DMS53 (cell line): ENCODE data around the gene KLHL11.
"Not testable (repeated sequence)": the region's sequence is repeated elsewhere in the genome, so short reads cannot be mapped to it uniquely, and the experiment has no call there.

Experiments
- DNase-seq: peaks from one replicate; lab custom pipeline; 2025; lab: John Stamatoyannopoulos, UW

KLHL11 gene

DNA sequence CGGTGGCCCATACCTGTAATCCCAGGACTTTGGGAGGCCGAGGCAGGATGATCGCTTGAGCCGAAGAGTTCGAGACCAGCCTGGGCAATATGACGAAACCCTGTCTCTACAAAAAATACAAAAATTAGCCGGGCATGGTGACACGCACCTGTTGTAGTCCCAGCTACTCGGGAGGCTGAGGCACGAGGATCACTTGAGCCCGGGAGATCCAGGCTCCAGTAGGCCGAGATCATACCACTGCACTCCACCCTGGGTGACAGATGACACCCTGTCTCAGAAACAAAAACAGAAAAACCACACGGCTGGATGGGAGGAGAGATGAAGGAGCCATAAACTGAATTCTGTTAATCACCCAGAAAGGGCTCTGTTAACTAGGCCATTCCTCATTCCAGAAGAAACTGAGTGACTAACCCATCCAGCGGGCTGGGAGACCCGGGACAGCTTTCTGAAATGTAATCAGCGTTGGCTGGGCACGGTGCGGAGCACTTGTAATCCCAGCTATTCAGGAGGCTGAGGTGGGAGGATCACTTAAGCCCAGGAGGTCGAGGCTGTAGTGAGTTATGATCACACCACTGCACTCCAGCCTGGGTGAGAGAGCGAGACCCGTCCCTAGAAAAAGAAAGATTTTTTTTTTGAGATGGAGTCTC is 28.6 kb downstream of the KLHL11 start:
- no peak for DNase-seq

DNA sequence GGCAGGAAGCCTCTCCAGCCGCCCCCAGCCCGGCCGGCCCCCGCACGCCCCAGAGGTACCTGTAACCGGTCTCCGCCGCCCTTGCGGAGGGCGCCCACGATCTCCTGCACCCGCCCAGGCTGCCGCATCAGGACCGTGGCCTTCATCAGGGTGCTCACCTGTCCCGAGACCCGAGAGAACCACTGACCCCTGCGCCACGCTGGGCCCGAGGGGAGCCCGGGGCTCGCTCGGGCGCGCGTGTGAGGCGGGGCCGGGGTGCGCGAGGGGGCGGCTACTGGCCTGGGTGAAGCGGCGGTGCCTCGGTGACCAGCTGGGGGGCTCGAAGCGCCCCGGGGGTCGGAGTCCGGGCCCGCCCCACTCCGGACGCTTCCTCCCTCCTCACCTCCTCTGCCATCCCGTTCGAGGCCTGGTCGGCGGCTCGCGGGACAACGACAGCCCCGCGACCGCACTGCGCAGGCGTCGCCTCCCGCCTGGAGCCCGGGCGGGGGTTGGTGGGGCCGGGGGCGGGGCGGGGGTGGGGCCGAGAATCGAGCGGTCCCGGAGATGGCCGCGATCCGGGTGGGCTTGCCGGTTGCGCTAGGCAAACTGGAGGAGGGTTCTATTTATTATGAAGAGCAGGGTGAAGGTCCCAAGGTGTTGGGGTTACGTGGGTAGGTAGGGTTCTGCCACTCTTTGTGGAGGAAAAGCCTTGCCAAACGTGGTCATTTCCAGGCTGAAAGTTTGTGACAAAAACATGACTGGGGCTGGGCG is 29.2 kb downstream of the KLHL11 start, which contains the start of gene NT5C3B:
Gene NT5C3B (minus strand): TSS at position 433 of the 750 bp plus-strand sequence. CDS start 39 bp downstream, at position 394.
- peak; percentile 63 for DNase-seq

- no peak for DNase-seq
These were observed 29.9 kb downstream of the KLHL11 start for GRCh38 chr17:41835214-41835799.

- not testable (repeated sequence) for DNase-seq
These were observed 35.3 kb downstream of the KLHL11 start for GRCh38 chr17:41829961-41830360.

GRCh38 chr17:41825175-41825845 is 39.9 kb downstream of the KLHL11 start:
- DNase-seq: no peak

- no peak for DNase-seq
These were observed 41.1 kb downstream of the KLHL11 start for GRCh38 chr17:41824086-41824485.

GRCh38 chr17:41823580-41823979 is 41.6 kb downstream of the KLHL11 start:
- no peak for DNase-seq

GRCh38 chr17:41823141-41823524 is 42.1 kb downstream of the KLHL11 start:
- DNase-seq: no peak

- no peak for DNase-seq
These were observed 42.7 kb downstream of the KLHL11 start for GRCh38 chr17:41822216-41823140.

- DNase-seq: no peak
These were observed 43.4 kb downstream of the KLHL11 start for GRCh38 chr17:41821776-41822175.

DNA sequence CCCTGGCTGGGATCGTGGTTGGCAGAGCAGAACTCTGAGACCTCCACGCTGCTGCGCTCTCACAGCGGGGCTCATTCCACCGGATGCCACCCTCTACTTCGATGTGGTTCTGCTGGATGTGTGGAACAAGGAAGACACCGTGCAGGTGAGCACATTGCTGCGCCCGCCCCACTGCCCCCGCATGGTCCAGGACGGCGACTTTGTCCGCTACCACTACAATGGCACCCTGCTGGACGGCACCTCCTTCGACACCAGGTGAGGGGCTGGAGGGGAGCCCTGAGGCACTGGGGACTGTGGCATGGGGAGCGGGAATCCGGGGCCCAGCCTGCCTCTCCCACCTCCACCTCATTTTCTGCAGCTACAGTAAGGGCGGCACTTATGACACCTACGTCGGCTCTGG is 47.2 kb downstream of the KLHL11 start:
- DNase-seq: no peak

DNA sequence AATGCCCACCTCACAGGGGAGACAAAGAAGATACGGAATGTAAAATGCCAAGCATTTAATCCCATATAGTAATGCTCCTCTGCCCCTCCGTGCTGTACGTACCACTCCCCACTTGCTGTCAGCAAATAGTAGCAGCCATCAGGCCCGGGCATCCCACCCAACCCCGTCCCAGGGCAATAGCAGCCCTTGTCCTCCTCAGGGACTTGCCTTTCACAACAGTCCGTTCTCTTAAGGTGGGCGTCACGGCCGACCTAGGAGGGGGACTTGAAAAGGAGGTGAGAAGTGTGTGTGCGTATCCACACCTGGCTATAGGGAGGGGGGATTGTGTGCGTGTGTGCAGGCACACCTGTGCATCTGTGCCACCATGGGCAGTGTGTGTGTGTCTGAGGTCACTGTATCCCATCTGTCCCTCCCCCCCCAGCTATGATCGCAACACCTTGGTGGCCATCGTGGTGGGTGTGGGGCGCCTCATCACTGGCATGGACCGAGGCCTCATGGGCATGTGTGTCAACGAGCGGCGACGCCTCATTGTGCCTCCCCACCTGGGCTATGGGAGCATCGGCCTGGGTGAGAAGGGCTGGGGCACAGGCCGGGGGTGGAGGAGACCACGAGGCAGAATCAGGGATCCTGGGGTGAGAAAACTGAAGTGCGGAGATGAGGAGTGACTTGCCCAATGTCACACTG is 48.4 kb downstream of the KLHL11 start:
- no peak for DNase-seq

GRCh38 chr17:41814195-41814594 is 51.0 kb downstream of the KLHL11 start:
- no peak for DNase-seq

DNA sequence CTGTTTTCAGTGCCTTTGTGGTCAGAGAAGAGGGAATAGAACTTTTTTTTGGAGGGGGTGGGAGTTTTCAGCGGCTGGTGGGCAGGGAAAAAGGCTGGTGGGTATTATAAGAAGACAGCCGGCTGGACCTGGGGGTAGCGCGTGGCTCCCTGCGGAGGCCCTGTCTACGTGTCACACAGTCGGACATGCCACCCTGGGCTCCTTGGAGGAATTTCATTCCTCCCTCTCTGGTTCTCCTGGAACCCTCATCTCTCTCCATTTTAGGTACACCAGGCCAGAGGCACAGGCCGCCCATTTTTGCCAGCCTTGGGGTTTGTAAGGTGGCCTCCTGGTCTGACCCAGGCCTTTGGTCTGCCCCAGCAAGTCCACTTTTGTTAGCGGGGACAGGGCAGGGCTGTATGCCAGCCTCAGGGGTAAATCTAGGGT is 51.5 kb downstream of the KLHL11 start:
- no peak for DNase-seq

DNA sequence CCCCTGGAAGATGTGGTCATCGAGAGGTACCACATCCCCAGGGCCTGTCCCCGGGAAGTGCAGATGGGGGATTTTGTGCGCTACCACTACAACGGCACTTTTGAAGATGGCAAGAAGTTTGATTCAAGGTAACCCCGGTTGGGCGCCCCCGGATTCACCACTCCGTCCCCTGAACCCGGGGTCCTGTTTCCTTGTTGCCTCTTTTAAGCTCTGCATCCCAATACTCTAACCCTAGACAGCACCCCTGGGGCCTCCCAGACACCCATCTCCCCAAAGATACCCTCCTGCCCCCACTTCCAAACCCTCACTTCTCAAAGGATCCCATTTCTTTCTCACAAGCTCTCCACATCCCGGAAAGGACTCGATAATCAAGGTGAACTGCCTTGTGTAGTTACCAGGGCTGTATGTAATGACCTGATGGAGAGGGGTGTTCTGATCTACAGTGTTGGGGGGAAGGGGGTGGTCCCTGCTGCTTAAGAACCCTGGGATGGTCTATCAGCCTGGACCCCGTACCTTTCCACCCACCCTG is 52.0 kb downstream of the KLHL11 start:
- DNase-seq: no peak

- peak; percentile 90 for DNase-seq
These were observed 52.7 kb downstream of the KLHL11 start, which contains the start of gene FKBP10 for GRCh38 chr17:41812381-41813151. TSS of gene FKBP10 (plus strand) at chr17:41813004. CDS start at chr17:41813035, 31 bp downstream.

DNA sequence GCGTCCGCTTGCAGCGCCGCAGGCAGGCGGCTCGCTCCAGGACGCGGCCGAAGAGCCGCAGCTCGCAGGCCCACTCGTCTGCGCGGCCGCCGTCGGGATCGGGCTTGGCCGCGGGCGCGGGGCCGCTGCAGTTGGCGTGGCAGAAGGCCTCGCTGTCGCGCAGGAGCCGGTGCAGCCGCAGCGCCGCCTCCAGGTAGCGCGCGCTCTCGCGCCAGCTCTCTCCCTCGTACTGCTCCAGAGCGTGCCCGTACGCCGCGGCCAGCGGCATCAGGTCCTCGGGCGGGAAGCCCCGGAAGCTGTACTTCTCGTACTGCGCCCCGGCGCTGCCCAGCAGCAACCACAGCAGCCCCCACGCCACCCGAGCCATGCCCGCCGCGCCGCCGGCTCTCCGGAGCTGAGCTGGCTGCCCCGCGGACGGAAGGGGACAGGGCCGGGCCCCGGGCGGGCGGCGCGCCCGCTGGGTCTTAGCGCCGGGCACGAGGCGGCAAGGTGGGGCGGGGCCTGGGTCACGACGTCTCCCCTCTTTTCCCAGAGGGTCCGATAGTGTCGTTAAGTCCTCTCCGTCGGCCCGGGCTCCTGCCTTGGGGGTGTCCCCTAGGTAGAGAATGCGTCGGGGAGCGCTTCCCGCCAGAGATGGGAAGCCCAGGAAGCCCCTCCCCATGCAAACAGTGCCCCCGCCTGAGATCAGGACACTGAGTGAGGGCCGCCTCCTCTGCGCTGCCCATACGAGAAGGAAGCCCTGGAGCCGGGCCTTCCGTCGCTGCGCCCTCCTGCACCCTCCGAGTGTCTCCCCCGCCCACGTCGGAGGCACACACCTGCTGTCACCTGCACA is 53.5 kb downstream of the KLHL11 start, which contains the start of gene P3H4:
Gene P3H4 (minus strand): TSS at position 401 of the 832 bp plus-strand sequence. CDS start 34 bp downstream, at position 367.
- peak; percentile 90 for DNase-seq
